ENCODE results near the gene IGFBPL1.
"Not testable (repeated sequence)": the region's sequence is repeated elsewhere in the genome, so short reads cannot be mapped to it uniquely, and the experiment has no call there.

Gene IGFBPL1

GRCh38 chr9:38394416-38394815 lies 29.8 kb downstream of the IGFBPL1 start:
- DNase-seq = no peak

- DNase-seq = no peak
These were observed 31.0 kb downstream of the IGFBPL1 start for GRCh38 chr9:38393128-38393796.

GRCh38 chr9:38392235-38393127 lies 31.8 kb downstream of the IGFBPL1 start, which contains the start of gene ALDH1B1:
Gene ALDH1B1, plus strand, starts transcription at chr9:38392702. Its CDS starts 3,047 bp downstream, at chr9:38395749.
- peak; percentile 58 to 75 for DNase-seq

- DNase-seq = no peak
These were observed 32.8 kb downstream of the IGFBPL1 start for GRCh38 chr9:38391278-38392118.

GRCh38 chr9:38390851-38391250 lies 33.4 kb downstream of the IGFBPL1 start:
- DNase-seq = no peak

GRCh38 chr9:38390442-38390841 lies 33.8 kb downstream of the IGFBPL1 start:
- no peak for DNase-seq

GRCh38 chr9:38389313-38389712 lies 34.9 kb downstream of the IGFBPL1 start:
- no peak for DNase-seq

GRCh38 chr9:38388283-38389223 lies 35.7 kb downstream of the IGFBPL1 start:
- no peak for DNase-seq

- DNase-seq = no peak
These were observed 36.5 kb downstream of the IGFBPL1 start for GRCh38 chr9:38387751-38388150.

GRCh38 chr9:38387066-38387465 lies 37.2 kb downstream of the IGFBPL1 start:
- no peak for DNase-seq

GRCh38 chr9:38386319-38386895 lies 37.8 kb downstream of the IGFBPL1 start:
- no peak for DNase-seq

- no peak for DNase-seq
These were observed 38.4 kb downstream of the IGFBPL1 start for GRCh38 chr9:38385896-38386295.

GRCh38 chr9:38384990-38385848 lies 39.0 kb downstream of the IGFBPL1 start:
- no peak for DNase-seq

- DNase-seq = no peak
These were observed 42.1 kb downstream of the IGFBPL1 start for GRCh38 chr9:38382141-38382540.

- DNase-seq = no peak
These were observed 43.3 kb downstream of the IGFBPL1 start for GRCh38 chr9:38380872-38381534.

- no peak for DNase-seq
These were observed 43.9 kb downstream of the IGFBPL1 start for GRCh38 chr9:38380230-38380871.

- DNase-seq = not testable (repeated sequence)
These were observed 46.7 kb downstream of the IGFBPL1 start for GRCh38 chr9:38377336-38378083.

- DNase-seq = no peak
These were observed 48.1 kb downstream of the IGFBPL1 start for GRCh38 chr9:38376021-38376670.
